Upper lobe of left lung (tissue), 4 donors: Measurements from ENCODE around the gene ANKS1B.

Experiments
- EP300 ChIP-seq, 4 donors: sonication (generic); formaldehyde crosslinking; IDR thresholded peaks; one replicate each; pipeline ENCODE4 v1.5.1; 2017; ENCODE audit warnings: antibody characterized with exemption in 4 of 4, control low read depth in 2 of 4
- POLR2A ChIP-seq, 4 donors: fragments of 450-650 bp; IDR thresholded peaks; one replicate each; pipeline ENCODE4 v1.5.1; 2016 to 2017; ENCODE audit warnings: antibody characterized with exemption in 4 of 4, mild to moderate bottlenecking in 2 of 4

DNA sequence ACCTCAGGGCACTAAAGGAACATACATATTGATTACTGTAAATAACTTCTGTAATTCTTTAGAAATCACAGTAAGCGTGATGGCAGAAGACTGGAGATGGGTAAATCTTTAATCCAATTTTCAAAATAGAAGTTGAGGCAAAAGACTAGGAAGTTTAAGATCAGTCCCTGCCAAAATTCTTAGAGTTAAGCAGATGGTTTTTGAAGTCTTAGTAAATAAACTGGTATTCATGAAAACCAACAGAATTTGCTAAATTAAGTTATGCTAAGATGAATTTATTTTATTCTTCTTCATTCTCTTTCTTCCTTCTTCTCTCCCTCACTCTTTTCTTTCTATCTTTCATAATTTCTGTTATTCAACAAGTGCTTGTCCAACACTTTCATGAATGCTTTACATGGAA, 435.5 kb downstream of the ANKS1B start:
- TF ChIP-seq EP300 (IDR thresholded peaks at IDR 0.05) (no peak), POLR2A (IDR thresholded peaks at IDR 0.05) (no peak)
